Activated CD4-positive, alpha-beta T cell treated with anti-CD3 and anti-CD28 coated beads for 24 hours (primary cell): ENCODE data around the gene ADGRA1.
"Not testable (repeated sequence)": the region's sequence is repeated elsewhere in the genome, so short reads cannot be mapped to it uniquely, and the experiment has no call there.

Experiments used
- DNase-seq, 2 donors: peaks; one replicate each; pipeline ENCODE4 v3.0.0-alpha.2; 2020; ENCODE audit warnings: low read depth in 2 of 2

The ADGRA1 gene

GRCh38 chr10:133162910-133163856, 75.5 kb downstream of the ADGRA1 start:
- no peak for DNase-seq

GRCh38 chr10:133163889-133164815, 76.4 kb downstream of the ADGRA1 start:
- no peak for DNase-seq

- no peak for DNase-seq
These were observed 77.3 kb downstream of the ADGRA1 start for GRCh38 chr10:133164816-133165555.

DNA sequence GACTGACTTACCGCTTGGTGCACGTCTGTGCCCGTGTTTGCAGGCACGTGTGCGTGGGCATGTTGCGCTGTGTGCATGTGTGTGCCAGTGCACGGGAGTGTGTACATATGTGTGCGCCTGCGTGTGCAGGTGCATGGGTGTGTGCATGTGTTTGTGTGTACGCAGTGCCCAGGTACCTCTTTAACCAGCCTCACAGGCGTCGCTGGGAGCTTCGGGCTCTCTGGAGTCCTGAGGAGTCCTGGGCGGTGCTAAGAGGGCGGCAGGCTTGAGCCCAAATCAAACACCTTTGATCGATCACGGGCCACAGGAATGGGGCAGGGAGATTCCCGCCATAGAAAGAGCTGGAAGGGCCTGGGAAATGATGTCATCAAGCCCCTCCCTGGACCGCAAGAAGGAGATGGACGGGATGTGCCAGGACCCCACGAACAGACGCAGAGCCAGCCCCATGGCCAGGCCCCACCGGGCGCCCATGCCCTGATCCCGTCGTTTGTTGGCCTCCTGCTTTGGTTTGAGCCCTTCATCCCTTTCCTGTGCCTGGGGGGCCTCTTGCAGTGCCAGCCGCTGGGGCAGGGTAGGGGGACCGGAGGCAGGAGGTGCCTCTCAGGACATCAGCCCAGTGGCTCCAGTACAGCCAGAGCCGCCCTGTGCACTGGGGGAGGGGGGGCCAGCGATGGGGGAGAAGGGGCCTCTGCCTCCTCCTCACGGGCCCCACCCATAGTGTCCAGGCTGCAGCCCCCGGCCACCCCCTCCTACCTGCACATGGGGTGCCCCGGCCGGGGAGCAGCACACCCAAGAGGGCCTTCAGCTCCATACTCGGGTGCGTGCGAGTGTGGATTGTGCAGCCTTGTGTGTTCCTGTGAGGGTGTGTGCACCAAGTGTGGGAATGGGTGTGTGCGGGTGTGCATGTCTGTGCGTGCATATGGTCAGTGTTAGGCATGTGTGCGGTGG, 78.1 kb downstream of the ADGRA1 start:
- DNase-seq: no peak

DNA sequence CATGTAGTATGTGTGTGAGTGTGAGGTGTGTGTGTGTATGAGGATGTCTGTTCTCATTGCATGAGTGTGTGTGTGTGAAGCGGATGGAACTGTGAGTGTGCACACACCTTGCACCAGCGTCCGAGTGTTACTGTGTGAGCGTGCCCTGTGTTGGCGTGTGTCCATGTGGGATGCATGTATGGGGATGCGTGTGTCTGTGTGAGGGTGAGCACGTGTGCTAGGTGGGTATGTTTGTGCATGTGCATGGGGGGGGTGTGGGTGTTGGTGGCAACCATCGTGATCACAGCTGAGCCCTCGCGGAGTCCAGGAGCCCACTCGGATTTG, 78.7 kb downstream of the ADGRA1 start:
- DNase-seq: no peak

DNA sequence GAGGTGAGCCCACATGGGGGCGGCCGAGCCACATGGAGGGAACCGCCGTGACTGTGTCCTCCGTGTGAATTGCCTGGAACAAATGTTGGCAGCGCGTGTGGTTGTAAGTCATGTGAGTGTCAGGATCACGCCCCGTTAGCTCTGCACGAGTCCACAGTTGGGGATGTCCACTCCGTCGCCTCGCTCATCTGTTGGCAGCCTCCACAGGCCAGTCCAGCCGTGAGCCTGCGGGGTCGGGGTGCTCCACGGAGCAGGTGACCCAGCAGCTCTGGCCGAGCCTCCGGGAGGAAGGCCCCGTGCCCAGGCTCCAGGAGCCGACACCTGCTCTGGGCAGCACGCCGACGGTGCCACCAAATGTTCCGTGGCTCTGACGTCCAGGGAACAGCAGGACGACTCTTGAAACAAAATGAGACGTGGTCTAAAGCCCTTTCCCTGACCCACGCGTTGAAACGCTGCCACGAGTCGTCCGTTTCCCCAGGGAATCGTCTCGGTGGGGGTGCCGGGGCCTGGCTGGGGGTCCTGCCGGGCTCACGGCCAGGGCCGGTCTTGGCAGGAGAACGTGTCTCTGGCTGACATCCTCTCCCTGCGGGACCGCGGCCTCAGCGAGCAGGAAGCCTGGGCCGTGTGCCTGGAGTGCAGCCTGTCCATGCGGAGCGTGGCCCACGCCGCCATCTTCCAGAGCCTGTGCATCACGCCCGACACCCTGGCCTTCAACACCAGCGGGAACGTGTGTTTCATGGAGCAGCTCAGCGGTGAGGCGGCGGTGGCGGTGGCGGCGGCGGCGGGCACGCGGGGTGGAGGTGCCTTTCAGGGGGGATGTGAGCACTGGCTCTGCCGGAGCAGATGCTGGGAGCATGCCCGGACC, 79.3 kb downstream of the ADGRA1 start:
- DNase-seq: no peak

GRCh38 chr10:133167693-133168616, 80.2 kb downstream of the ADGRA1 start:
- no peak for DNase-seq

- no peak for DNase-seq
These were observed 80.9 kb downstream of the ADGRA1 start for GRCh38 chr10:133168617-133169031.

DNA sequence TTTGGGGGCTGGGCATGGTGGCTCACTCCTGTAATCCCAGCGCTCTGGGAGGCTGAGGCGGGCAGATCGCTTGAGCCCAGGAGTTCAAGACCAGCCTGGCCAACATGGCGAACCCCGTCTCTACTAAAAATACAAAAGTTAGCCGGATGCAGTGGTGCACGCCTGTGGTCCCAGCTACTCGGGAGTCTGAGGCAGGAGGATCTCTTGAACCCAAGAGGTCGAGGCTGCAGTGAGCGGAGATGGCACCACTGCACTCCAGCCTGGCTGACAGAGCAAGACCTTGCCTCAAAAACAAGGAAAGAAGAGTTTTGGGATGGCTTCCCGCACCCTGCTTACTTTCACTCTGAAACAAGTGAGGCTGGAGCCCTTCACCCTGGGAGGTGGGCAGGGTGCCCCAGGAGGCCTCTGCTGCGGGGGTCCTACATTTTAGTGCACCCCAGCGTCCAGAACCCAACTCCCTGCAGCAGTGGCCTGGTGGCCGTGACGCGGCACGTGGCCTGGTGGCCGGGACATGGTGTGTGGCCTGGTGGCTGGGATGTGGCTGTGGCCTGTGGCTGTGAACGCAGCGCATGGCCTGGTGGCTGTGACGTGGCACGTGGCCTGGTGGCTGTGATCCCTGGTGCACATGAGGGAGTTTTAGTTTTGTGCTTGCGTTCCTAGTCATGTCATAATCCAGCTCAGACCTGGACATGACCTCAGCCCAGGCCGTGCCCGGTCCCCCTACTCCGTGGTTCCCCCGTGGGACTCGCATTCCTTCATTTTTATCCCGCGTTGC, 81.6 kb downstream of the ADGRA1 start:
- no peak for DNase-seq

DNA sequence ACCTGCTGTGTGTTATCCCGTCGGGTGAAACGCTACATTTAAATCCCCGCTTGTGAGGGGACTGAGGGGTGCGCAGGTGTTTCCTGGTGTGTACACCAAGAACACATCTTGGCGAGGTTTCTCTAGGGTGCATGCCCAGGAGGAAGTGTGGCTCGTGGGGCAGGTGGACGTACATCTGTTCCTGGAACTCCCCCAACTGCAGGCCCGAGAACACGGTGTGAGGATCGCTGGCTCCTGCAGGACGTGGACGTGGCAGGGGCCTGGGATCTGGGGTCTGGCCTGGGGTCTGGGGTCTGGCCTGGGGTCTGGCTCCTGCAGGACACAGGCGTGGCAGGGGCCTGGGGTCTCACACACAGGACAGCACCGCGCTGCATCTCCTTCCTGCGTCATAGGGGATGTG, 82.4 kb downstream of the ADGRA1 start:
- DNase-seq: no peak

- no peak for DNase-seq
These were observed 86.3 kb downstream of the ADGRA1 start for GRCh38 chr10:133173860-133174640.

- no peak for DNase-seq
These were observed 87.1 kb downstream of the ADGRA1 start for GRCh38 chr10:133174689-133175263.

DNA sequence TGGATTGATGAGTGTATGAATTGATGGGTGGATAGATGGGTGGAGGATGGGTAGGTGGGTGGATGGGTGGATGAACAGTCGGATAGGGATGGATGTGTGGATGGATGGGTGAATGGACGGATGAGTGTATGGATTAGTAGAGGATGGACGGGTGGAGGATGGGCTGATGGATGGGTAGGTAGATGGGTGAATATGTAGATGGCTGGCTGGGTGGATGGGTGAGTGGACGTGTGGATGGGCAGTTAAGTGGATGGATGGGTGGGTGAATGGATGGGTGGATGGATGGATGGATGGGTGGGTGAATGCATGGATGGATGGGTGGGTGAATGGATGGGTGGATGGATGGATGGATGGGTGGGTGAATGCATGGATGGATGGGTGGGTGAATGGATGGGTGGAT, 87.9 kb downstream of the ADGRA1 start:
- DNase-seq: not testable (repeated sequence)

DNA sequence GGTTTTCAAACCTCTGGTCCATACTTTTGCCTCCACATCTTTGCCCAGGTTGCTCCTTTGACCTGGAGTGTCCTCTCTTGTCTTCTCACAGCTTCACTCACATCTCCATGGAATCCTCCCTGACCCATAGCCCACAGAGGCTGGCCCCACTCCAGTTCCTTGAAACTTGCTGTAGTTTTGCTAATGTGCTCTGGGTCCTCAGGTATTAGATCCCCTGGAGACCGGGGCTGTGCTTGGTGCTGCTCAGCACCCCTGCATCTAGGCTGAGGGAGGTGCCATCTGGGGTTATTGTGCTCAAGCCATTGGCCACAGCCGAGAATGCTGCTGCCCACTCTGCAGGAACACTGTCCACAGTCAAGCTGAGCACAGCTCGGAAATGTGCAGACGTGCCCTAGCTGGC, 88.8 kb downstream of the ADGRA1 start:
- no peak for DNase-seq

DNA sequence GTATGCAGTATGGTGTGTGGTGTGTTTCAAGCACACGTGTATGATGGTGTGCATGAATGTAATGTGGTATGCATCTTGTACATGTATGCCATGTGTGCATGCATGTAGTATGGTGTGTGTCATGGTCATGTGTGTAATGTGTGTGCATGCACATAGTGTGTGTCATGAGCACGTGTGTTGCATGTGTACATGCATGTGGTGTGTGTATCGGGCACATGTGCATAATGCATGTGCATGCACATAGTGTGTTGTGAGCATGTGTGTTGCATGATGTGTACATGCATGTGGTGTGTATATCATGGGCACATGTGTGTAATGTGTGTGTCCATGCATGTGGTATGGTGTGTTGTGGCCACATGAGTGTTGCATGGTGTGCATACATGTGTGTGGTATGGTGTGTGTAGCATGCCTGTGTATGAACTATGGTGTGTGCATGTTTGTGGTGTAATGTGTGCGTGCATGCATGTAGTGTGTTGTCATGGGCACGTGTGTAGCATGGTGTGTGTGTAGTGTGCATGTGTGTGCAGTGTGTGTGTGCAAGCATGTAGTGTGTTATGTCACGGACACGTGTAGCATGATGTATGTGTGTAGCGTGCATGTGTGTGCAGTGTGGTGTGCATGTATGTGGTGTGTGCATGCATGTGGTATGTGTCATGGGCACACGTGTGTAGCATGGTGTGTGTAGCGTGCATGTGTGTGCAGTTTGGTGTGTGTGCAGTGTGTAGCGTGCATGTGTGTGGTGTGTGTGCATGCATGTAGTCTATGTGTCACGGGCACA, 89.8 kb downstream of the ADGRA1 start:
- DNase-seq: no peak
